ENCODE results near the gene PDIA3. TPM values are rescaled to one million over a fixed set of nuclear protein-coding genes. Genes with fewer than 3 reads are reported as not detected.
"Not testable (repeated sequence)": the region's sequence is repeated elsewhere in the genome, so short reads cannot be mapped to it uniquely, and the experiment has no call there.

Gene PDIA3
- total RNA-seq, 1 donor from 2014 or later: 496 TPM

GRCh38 chr15:43735416-43735815 is 10.8 kb upstream of the PDIA3 start:
- Mint-ChIP-seq H3K4me3 (ENCODE audit: unreplicated experiment) (no peak overlapping the region), H3K27ac (ENCODE audit: unreplicated experiment) (no peak overlapping the region), H3K36me3 (ENCODE audit: unreplicated experiment) (no peaks in the 10 kb centered on the region), H3K9me3 (ENCODE audit: unreplicated experiment) (peaks cover 5% of the 10 kb centered on the region), H3K27me3 (ENCODE audit: unreplicated experiment) (peaks cover 14% of the 10 kb centered on the region), H3K4me1 (ENCODE audit: unreplicated experiment) (no peaks in the 10 kb centered on the region)
- DNase-seq (ENCODE audit: extremely low spot score, unreplicated experiment): no peak
- TF ChIP-seq CTCF (IDR thresholded peaks at IDR 0.05): no peak

- not testable (repeated sequence) for H3K9me3 Mint-ChIP-seq (ENCODE audit: unreplicated experiment); H3K27me3 Mint-ChIP-seq (ENCODE audit: unreplicated experiment); DNase-seq (ENCODE audit: extremely low spot score, unreplicated experiment); H3K36me3 Mint-ChIP-seq (ENCODE audit: unreplicated experiment)
- peak overlapping the region; percentile 88 for H3K4me3 Mint-ChIP-seq (ENCODE audit: unreplicated experiment)
- H3K27ac Mint-ChIP-seq (ENCODE audit: unreplicated experiment): peak overlapping the region; percentile 96
- peaks cover 37% of the 10 kb centered on the region for H3K4me1 Mint-ChIP-seq (ENCODE audit: unreplicated experiment)
These were observed 668 bp downstream of the PDIA3 start for GRCh38 chr15:43746903-43747309.

- Mint-ChIP-seq H3K9me3 (ENCODE audit: unreplicated experiment) (no peaks in the 10 kb centered on the region), H3K4me1 (ENCODE audit: unreplicated experiment) (peaks cover 41% of the 10 kb centered on the region), H3K4me3 (ENCODE audit: unreplicated experiment) (peak overlapping the region; percentile 88), H3K27ac (ENCODE audit: unreplicated experiment) (peak overlapping the region; percentile 24), H3K36me3 (ENCODE audit: unreplicated experiment) (peaks cover 7% of the 10 kb centered on the region), H3K27me3 (ENCODE audit: unreplicated experiment) (no peaks in the 10 kb centered on the region)
- TF ChIP-seq CTCF (IDR thresholded peaks at IDR 0.05): no peak
- DNase-seq (ENCODE audit: extremely low spot score, unreplicated experiment): no peak
These were observed 2.1 kb downstream of the PDIA3 start for GRCh38 chr15:43748376-43748775.

GRCh38 chr15:43749690-43750345 is 3.6 kb downstream of the PDIA3 start:
- H3K36me3 Mint-ChIP-seq (ENCODE audit: unreplicated experiment): peaks cover 12% of the 10 kb centered on the region
- peak overlapping the region; percentile 23 for H3K27ac Mint-ChIP-seq (ENCODE audit: unreplicated experiment)
- TF ChIP-seq CTCF (IDR thresholded peaks at IDR 0.05): no peak
- no peaks in the 10 kb centered on the region for H3K9me3 Mint-ChIP-seq (ENCODE audit: unreplicated experiment)
- no peak for DNase-seq (ENCODE audit: extremely low spot score, unreplicated experiment)
- no peaks in the 10 kb centered on the region for H3K27me3 Mint-ChIP-seq (ENCODE audit: unreplicated experiment)
- peaks cover 40% of the 10 kb centered on the region for H3K4me1 Mint-ChIP-seq (ENCODE audit: unreplicated experiment)
- H3K4me3 Mint-ChIP-seq (ENCODE audit: unreplicated experiment): no peak overlapping the region

GRCh38 chr15:43751885-43752284 is 5.6 kb downstream of the PDIA3 start:
- H3K4me1 Mint-ChIP-seq (ENCODE audit: unreplicated experiment): peaks cover 31% of the 10 kb centered on the region
- no peak overlapping the region for H3K27ac Mint-ChIP-seq (ENCODE audit: unreplicated experiment)
- H3K36me3 Mint-ChIP-seq (ENCODE audit: unreplicated experiment): peaks cover 24% of the 10 kb centered on the region
- no peak for DNase-seq (ENCODE audit: extremely low spot score, unreplicated experiment)
- H3K9me3 Mint-ChIP-seq (ENCODE audit: unreplicated experiment): no peaks in the 10 kb centered on the region
- TF ChIP-seq CTCF (IDR thresholded peaks at IDR 0.05): no peak
- no peaks in the 10 kb centered on the region for H3K27me3 Mint-ChIP-seq (ENCODE audit: unreplicated experiment)
- H3K4me3 Mint-ChIP-seq (ENCODE audit: unreplicated experiment): no peak overlapping the region
